HCT116 (cell line): ENCODE data around the gene GDI1. TPM values are rescaled to one million over a fixed set of nuclear protein-coding genes. Genes with fewer than 3 reads are reported as not detected.

Experiments
- ATAC-seq: fragments of 200-7000 bp; cut with Tn5 transposase; 2 replicates; pipeline ENCODE4 v1.9.1; 2020; ENCODE audit warnings: mild to moderate bottlenecking, moderate library complexity
- BruUV-seq: library from RNA; stranded (reverse); fragments of 400-500 nt; replicated peaks from 2 replicates; lab custom pipeline; 2021; lab: Mats Ljungman, UMichigan
- CTCF ChIA-PET: fragments of 300-600 bp; sonication (Branson Sonifier 250); formaldehyde crosslinking; loops from one replicate; lab custom pipeline; 2021; ENCODE audit warnings: antibody characterized with exemption; lab: Charles Lee
- POLR2A ChIA-PET: fragments of 300-600, 350-600 bp; sonication (Branson Sonifier 250); formaldehyde crosslinking; loops from one replicate; lab custom pipeline; 2021; ENCODE audit warnings: antibody characterized with exemption; lab: Charles Lee
- RAD21 ChIA-PET, 2 experiments: fragments of 300-600 bp; sonication (Branson Sonifier 250); formaldehyde crosslinking; loops; one replicate each; lab custom pipeline; 2023; ENCODE audit warnings: low total read pairs in 2 of 2; ENCODE audit not compliant: uncharacterized antibody in 2 of 2, unreplicated experiment in 2 of 2, low non-redundant PET in 1 of 2; lab: Charles Lee
- DNase-seq: peaks from one replicate; pipeline ENCODE4 v3.0.0-alpha.2; 2010; ENCODE audit warnings: low read depth, low spot score
- H2AFZ ChIP-seq: fragments of 200-600 bp; shearing (Covaris generic), sonication (generic); 2 replicates; pipeline ENCODE4 v1.6.1; 2017; ENCODE audit warnings: low read depth, mixed run types, mixed read lengths, antibody characterized with exemption, low read length; ENCODE audit not compliant: poor library complexity, severe bottlenecking
- H3K27ac ChIP-seq: 2 replicates; pipeline ENCODE4 v1.5.1; 2012; ENCODE audit warnings: low read depth, low read length
- H3K27me3 ChIP-seq: fragments of 200-600 bp; sonication (generic); 2 replicates; pipeline ENCODE4 v1.6.1; 2016; ENCODE audit warnings: mixed run types, low read length, mixed read lengths; ENCODE audit not compliant: insufficient read depth
- H3K36me3 ChIP-seq, 2 experiments: fragments of 200-500 bp in 1 of 2; fragments of 200-600 bp in 1 of 2; sonication (Bioruptor generic) in 1 of 2; sonication (generic) in 1 of 2; 2 replicates each; pipeline versions ENCODE4 v1.5.1 to v1.6.1; 2014 to 2016; ENCODE audit warnings: low read length in 2 of 2, inconsistent platforms in 1 of 2, mixed read lengths in 1 of 2, mixed run types in 1 of 2; ENCODE audit not compliant: insufficient read depth in 2 of 2, control insufficient read depth in 1 of 2
- H3K4me1 ChIP-seq, 2 experiments: fragments of 200-600 bp in 1 of 2; sonication (generic) in 1 of 2; 2 replicates each; pipeline versions ENCODE4 v1.5.1 to v1.6.1; 2012 to 2017; ENCODE audit warnings: low read length in 2 of 2, inconsistent platforms in 1 of 2, mild to moderate bottlenecking in 1 of 2, mixed read lengths in 1 of 2, mixed run types in 1 of 2, moderate library complexity in 1 of 2; ENCODE audit not compliant: insufficient read depth in 2 of 2, control insufficient read depth in 1 of 2
- H3K4me2 ChIP-seq: fragments of 200-600 bp; sonication (generic); 2 replicates; pipeline ENCODE4 v1.6.1; 2017; ENCODE audit warnings: mixed run types, low read length, mixed read lengths
- H3K4me3 ChIP-seq, 2 experiments: fragments of 200-600 bp in 1 of 2; sonication (generic) in 1 of 2; replicated peaks in 1 of 2; 2 replicates each; pipeline ENCODE4 v1.5.1; 2011 to 2016; ENCODE audit warnings: low read length in 2 of 2, control low read depth in 1 of 2, low read depth in 1 of 2, mild to moderate bottlenecking in 1 of 2, mixed read lengths in 1 of 2, mixed run types in 1 of 2
- H3K79me2 ChIP-seq: fragments of 200-600 bp; sonication (generic); 2 replicates; pipeline ENCODE4 v1.6.1; 2017; ENCODE audit warnings: mild to moderate bottlenecking, mixed run types, low read length, moderate library complexity, mixed read lengths; ENCODE audit not compliant: insufficient read depth
- H3K9ac ChIP-seq: fragments of 200-600 bp; sonication (generic); 2 replicates; pipeline ENCODE4 v1.6.1; 2016; ENCODE audit warnings: low read length, mixed read lengths
- H3K9me2 ChIP-seq: fragments of 200-600 bp; sonication (generic), shearing (Covaris generic); 2 replicates; pipeline ENCODE4 v1.6.1; 2017; ENCODE audit warnings: mixed run types, mild to moderate bottlenecking, moderate library complexity; ENCODE audit not compliant: insufficient read depth
- H3K9me3 ChIP-seq, 2 experiments: fragments of 200-500 bp in 1 of 2; fragments of 200-600 bp in 1 of 2; sonication (Bioruptor generic) in 1 of 2; sonication (generic) in 1 of 2; 2 replicates each; pipeline ENCODE4 v1.6.1; 2014 to 2017; ENCODE audit warnings: low read length in 2 of 2, mixed read lengths in 2 of 2, inconsistent platforms in 1 of 2, low read depth in 1 of 2, mild to moderate bottlenecking in 1 of 2, mixed run types in 1 of 2, moderate library complexity in 1 of 2; ENCODE audit not compliant: control insufficient read depth in 1 of 2, insufficient read depth in 1 of 2
- H4K20me1 ChIP-seq: fragments of 200-600 bp; sonication (generic), shearing (Covaris generic); 2 replicates; pipeline ENCODE4 v1.6.1; 2017; ENCODE audit warnings: mixed run types, mild to moderate bottlenecking, moderate library complexity; ENCODE audit not compliant: insufficient read depth
- ATF3 ChIP-seq: IDR thresholded peaks from 2 replicates; pipeline ENCODE4 v1.6.1; 2012
- CBX3 ChIP-seq: IDR thresholded peaks from 2 replicates; pipeline ENCODE4 v1.6.1; 2012; ENCODE audit warnings: low read depth
- CEBPB ChIP-seq: IDR thresholded peaks from 2 replicates; pipeline ENCODE4 v1.6.1; 2012; ENCODE audit warnings: low read depth
- EZH2 ChIP-seq: fragments of 200-600 bp; sonication (generic); IDR thresholded peaks from 2 replicates; pipeline ENCODE4 v1.6.1; 2017; ENCODE audit warnings: antibody characterized with exemption, mixed run types
- EZH2phosphoT487 ChIP-seq: fragments of 200-600 bp; IDR thresholded peaks from 2 replicates; pipeline ENCODE4 v1.6.1; 2018; ENCODE audit warnings: antibody characterized with exemption, borderline replicate concordance
- POLR2AphosphoS5 ChIP-seq: IDR thresholded peaks from 2 replicates; pipeline ENCODE4 v1.6.1; 2011; ENCODE audit warnings: mild to moderate bottlenecking, low read depth, low read length, moderate library complexity
- REST ChIP-seq: IDR thresholded peaks from 2 replicates; pipeline ENCODE4 v1.6.1; 2012; ENCODE audit warnings: low read depth
- SP1 ChIP-seq: IDR thresholded peaks from 2 replicates; pipeline ENCODE4 v1.6.1; 2012; ENCODE audit warnings: low read depth
- SRF ChIP-seq: IDR thresholded peaks from 2 replicates; pipeline ENCODE4 v1.6.1; 2012; ENCODE audit warnings: low read depth
- TCF7L2 ChIP-seq: IDR thresholded peaks from 2 replicates; pipeline ENCODE4 v1.7.0; 2011; ENCODE audit warnings: borderline replicate concordance, inconsistent platforms; ENCODE audit not compliant: insufficient read depth, insufficient read length; ENCODE audit errors: extremely low read depth
- YY1 ChIP-seq: IDR thresholded peaks from 2 replicates; pipeline ENCODE4 v1.6.1; 2011; ENCODE audit warnings: low read length, low read depth, moderate library complexity, mild to moderate bottlenecking; ENCODE audit not compliant: insufficient replicate concordance; ENCODE audit errors: extremely low read depth
- ZFX ChIP-seq: fragments of 450-650 bp; IDR thresholded peaks from 2 replicates; pipeline ENCODE4 v1.6.1; 2017
- ZNF274 ChIP-seq: fragments of 200-500 bp; sonication (Bioruptor generic); IDR thresholded peaks from 2 replicates; pipeline ENCODE4 v1.6.1; 2014; ENCODE audit warnings: mild to moderate bottlenecking, low read depth, low read length, inconsistent platforms
- intact Hi-C: fragments of 100-400 bp; cut with micrococcal nuclease; formaldehyde crosslinking; loops from 2 replicates; pipeline ENCODE4 v1.10.0; 2022
- total RNA-seq: library from RNA; stranded (reverse); gene quantifications from one replicate; pipeline ENCODE4 v1.2.1, GENCODE V29; 2021; ENCODE audit not compliant: unreplicated experiment

Gene GDI1
- total RNA-seq, 1 experiment from 2014 or later: 122 TPM

- no peak overlapping the region for H3K27ac ChIP-seq
- peaks cover 3 to 15% of the 10 kb centered on the region in 2 experiments; a peak in 3 of 4 replicates for H3K4me1 ChIP-seq
- no peaks in the 10 kb centered on the region for H3K9me3 ChIP-seq
- H4K20me1 ChIP-seq: no peaks in the 10 kb centered on the region
- H3K36me3 ChIP-seq: no peaks in the 10 kb centered on the region
- peaks cover 23% of the 10 kb centered on the region for H3K79me2 ChIP-seq
- H3K9ac ChIP-seq: no peak overlapping the region
- H3K4me3 ChIP-seq: no peak overlapping the region
- BruUV-seq: no TSS peak
- H3K27me3 ChIP-seq: no peaks in the 10 kb centered on the region
- H3K9me2 ChIP-seq: no peaks in the 10 kb centered on the region
- POLR2A ChIA-PET: no interaction called here
- no peak for DNase-seq
- TF ChIP-seq POLR2AphosphoS5 (no peak), CEBPB (no peak), ATF3 (no peak), EZH2phosphoT487 (no peak), CBX3 (no peak), TCF7L2 (no peak), SRF (no peak)
- intact Hi-C loops: no loop called here
- no peak overlapping the region for H3K4me2 ChIP-seq
- RAD21 ChIA-PET: interaction anchor here in 1 of 2 experiments (0.5 kb wide), 1 partner anchor 20 kb away, joined by 3 read pairs; no protein-coding TSS in a partner anchor
- no peak overlapping the region for H2AFZ ChIP-seq
- no peak for ATAC-seq
- CTCF ChIA-PET: no interaction called here
Measured at GRCh38 chrX:154434394-154435168, 2.4 kb upstream of the GDI1 start.

- no peaks in the 10 kb centered on the region for H3K36me3 ChIP-seq
- no TSS peak for BruUV-seq
- TF ChIP-seq SRF: no peak
- TF ChIP-seq CBX3: no peak
- no peak for TF ChIP-seq TCF7L2
- TF ChIP-seq YY1: no peak
- TF ChIP-seq ZFX: no peak
- TF ChIP-seq EZH2: no peak
- TF ChIP-seq REST: no peak
- TF ChIP-seq SP1: no peak
- TF ChIP-seq ATF3: no peak
- no peak for TF ChIP-seq ZNF274
Measured at GRCh38 chrX:154435171-154435733, 1.7 kb upstream of the GDI1 start.

More at GRCh38 chrX:154435171-154435733, 1.7 kb upstream of the GDI1 start:
- Histone ChIP-seq H3K9ac (no peak overlapping the region), H3K79me2 (peaks cover 28% of the 10 kb centered on the region), H3K4me3 (no peak overlapping the region), H3K9me3 (no peaks in the 10 kb centered on the region), H3K27ac (no peak overlapping the region), H3K9me2 (no peaks in the 10 kb centered on the region), H4K20me1 (no peaks in the 10 kb centered on the region), H3K4me1 (peaks cover 3 to 13% of the 10 kb centered on the region in 2 experiments; a peak in 2 of 4 replicates), H3K4me2 (no peak overlapping the region), H2AFZ (no peak overlapping the region), H3K27me3 (no peaks in the 10 kb centered on the region)
- ATAC-seq: no peak
- no peak for DNase-seq
- intact Hi-C loops: no loop called here
- ChIA-PET RAD21 (interaction anchor here in 1 of 2 experiments (0.5 kb wide), 1 partner anchor 21 kb away, joined by 3 read pairs; no protein-coding TSS in a partner anchor), POLR2A (no interaction called here), CTCF (interaction anchor here (0.8 kb wide), 1 partner anchor 10 kb away, joined by 4 read pairs; no protein-coding TSS in a partner anchor)
